Stomach (tissue), 4 donors: ENCODE measurements around the gene RNF26.

ENCODE experiments used
- CTCF ChIP-seq, 7 experiments: fragments of 450-650 bp in 4 of 7; fragments of 200-600 bp in 3 of 7; sonication (generic) in 3 of 7; IDR thresholded peaks; one replicate each; pipeline ENCODE4 v1.5.1; 2016 to 2019; ENCODE audit warnings: antibody characterized with exemption in 7 of 7, control low read depth in 2 of 7, mild to moderate bottlenecking in 1 of 7
- POLR2A ChIP-seq, 4 donors: fragments of 450-650 bp; IDR thresholded peaks; one replicate each; pipeline ENCODE4 v1.6.1; 2016; ENCODE audit warnings: antibody characterized with exemption in 4 of 4, control low read depth in 2 of 4, mild to moderate bottlenecking in 1 of 4, moderate library complexity in 1 of 4

- TF ChIP-seq CTCF (IDR thresholded peaks at IDR 0.05) (no peak), POLR2A (IDR thresholded peaks at IDR 0.05) (no peak)
Measured at GRCh38 chr11:119368121-119369034, 34.1 kb downstream of the RNF26 start.
